Stimulated activated CD4-positive, alpha-beta T cell treated with anti-CD3 and anti-CD28 coated beads, TNF-alpha, amount 100 ng/mL, for 24 hours (primary cell): ENCODE results near the gene HOXA11.

Experiments used
- DNase-seq, 3 experiments: peaks; one replicate each; pipeline ENCODE4 v3.0.0-alpha.2; 2020; ENCODE audit warnings: low read depth in 3 of 3

The HOXA11 gene

DNA sequence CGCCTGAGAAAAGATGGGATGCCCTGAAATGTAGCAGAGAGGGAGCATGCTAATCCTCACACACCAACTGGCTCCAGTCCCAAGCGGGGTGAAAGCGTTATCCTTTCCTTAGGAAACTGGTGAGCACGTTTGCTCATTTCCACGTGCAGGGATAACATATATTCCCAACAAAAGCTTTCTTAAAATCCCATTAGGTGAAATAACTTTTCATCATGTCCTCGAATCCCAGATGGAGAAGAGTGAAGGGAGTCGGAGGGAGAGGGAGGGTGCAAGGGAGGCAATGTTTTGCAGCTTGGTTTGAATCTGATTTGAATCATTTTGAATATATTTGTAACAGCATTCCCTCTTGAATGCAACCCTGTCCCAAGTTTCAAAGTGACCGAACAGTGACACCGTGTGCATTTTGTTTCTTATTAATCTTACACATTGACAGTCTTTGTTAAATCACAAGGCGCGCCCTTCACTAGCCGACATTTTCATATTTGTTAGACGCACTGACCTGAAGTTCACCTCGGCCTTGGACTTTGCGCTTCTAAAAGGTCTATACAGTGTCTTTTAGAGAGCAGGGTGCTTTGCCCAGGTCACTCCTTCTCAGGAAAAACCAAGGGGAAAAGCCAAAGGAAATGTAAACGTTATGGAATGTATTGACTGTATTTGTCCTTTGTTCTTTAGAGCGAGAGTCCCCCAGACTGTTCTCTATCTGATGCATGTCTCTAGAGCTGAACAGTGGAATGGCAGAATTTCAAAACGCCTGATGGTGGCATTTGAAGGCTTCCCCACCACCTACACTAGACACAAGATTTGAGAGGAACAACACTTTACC, 51.4 kb downstream of the HOXA11 start:
- no peak for DNase-seq

- no peak for DNase-seq
These were observed 52.1 kb downstream of the HOXA11 start for GRCh38 chr7:27132978-27133377.

DNA sequence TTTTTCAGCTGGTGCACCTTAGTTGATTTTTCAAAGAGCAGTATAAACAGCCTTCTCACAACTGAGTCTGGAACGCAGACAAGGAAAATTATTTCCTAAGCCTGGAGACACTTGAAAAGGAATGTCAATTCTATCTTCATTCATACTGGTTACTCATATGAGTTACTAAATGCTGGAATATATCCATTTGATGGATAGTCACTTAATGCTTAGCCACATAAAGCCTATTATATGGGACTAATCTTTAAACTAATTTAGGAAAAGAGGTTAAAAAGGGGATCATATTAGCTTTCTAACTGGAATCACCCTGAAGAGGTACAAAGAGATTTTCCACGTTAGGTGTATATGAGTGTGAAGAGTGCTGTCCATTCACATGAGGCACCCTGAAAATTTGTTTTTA, 52.8 kb downstream of the HOXA11 start:
- DNase-seq, result no peak

DNA sequence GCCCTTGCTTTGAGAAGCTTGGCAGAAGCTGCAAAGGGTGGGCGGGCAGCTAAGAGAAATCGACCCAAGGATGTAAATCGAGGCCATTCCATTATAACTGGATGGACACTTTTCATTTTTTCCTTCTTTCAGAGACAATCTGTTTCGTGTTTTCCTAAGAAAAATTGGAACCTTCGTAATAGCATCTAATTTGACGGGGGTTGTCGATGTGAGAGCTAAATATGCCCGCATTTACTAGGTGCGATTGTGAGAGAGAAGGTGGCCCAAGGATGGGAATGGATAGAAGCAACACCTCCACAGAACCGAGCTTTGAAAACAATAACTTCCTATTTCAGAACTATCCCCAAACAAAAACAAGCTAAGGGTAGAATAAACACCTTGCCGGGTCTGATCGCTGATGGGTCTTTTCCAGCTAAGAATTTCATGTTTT, 53.6 kb downstream of the HOXA11 start:
- no peak for DNase-seq
